Caco-2 (cell line): ENCODE measurements around the gene WWC2. TPM values are rescaled to one million over a fixed set of nuclear protein-coding genes. Genes with fewer than 3 reads are reported as not detected.
A peak's percentile ranks its signal among the peaks of the same experiment; 100 is the strongest.

ENCODE experiments used
- BruUV-seq: library from RNA; stranded (reverse); fragments of 400-500 nt; replicated peaks from 2 replicates; lab custom pipeline; 2021; lab: Mats Ljungman, UMichigan
- CTCF ChIA-PET: fragments of 300-600 bp; sonication (Branson Sonifier 250); formaldehyde crosslinking; loops from one replicate; lab custom pipeline; 2022; ENCODE audit warnings: antibody characterized with exemption; lab: Charles Lee
- POLR2A ChIA-PET: fragments of 300-600 bp; sonication (Branson Sonifier 250); formaldehyde crosslinking; loops from one replicate; lab custom pipeline; 2022; ENCODE audit warnings: antibody characterized with exemption; lab: Charles Lee
- DNase-seq, 2 experiments: peaks; one replicate each; pipeline versions ENCODE4 v3.0.0 to v3.0.0-alpha.2; 2020 to 2022
- H3K27me3 ChIP-seq: replicated peaks from 2 replicates; pipeline ENCODE4 v1.6.0; 2011; ENCODE audit warnings: low read length; ENCODE audit not compliant: control insufficient read depth, insufficient read depth
- H3K36me3 ChIP-seq: 2 replicates; pipeline ENCODE4 v1.5.1; 2011; ENCODE audit warnings: low read length; ENCODE audit not compliant: control insufficient read depth, insufficient read depth
- H3K4me1 ChIP-seq: fragments of 250-450 bp; sonication (Bioruptor Pico); 2 replicates; pipeline ENCODE4 v1.5.1; 2020; ENCODE audit warnings: mild to moderate bottlenecking
- H3K4me3 ChIP-seq: 2 replicates; pipeline ENCODE4 v1.5.1; 2011; ENCODE audit warnings: low read depth, mild to moderate bottlenecking, control low read depth, low read length
- H3K9me3 ChIP-seq: fragments of 250-450 bp; sonication (Bioruptor Pico); 2 replicates; pipeline ENCODE4 v1.5.1; 2020; ENCODE audit warnings: mild to moderate bottlenecking, moderate library complexity
- H3K27ac Mint-ChIP-seq: one replicate; pipeline ENCODE4 v1.8.0; 2022; ENCODE audit warnings: mixed read lengths; ENCODE audit not compliant: unreplicated experiment
- H3K27me3 Mint-ChIP-seq: one replicate; pipeline ENCODE4 v1.8.0; 2022; ENCODE audit warnings: mixed read lengths; ENCODE audit not compliant: insufficient read depth, unreplicated experiment
- H3K36me3 Mint-ChIP-seq: one replicate; pipeline ENCODE4 v1.8.0; 2022; ENCODE audit warnings: mild to moderate bottlenecking, mixed read lengths; ENCODE audit not compliant: insufficient read depth, unreplicated experiment
- H3K4me1 Mint-ChIP-seq: one replicate; pipeline ENCODE4 v1.8.0; 2022; ENCODE audit warnings: low read depth, mixed read lengths; ENCODE audit not compliant: unreplicated experiment
- H3K4me3 Mint-ChIP-seq: one replicate; pipeline ENCODE4 v1.8.0; 2022; ENCODE audit warnings: mild to moderate bottlenecking, moderate library complexity, mixed read lengths; ENCODE audit not compliant: unreplicated experiment
- H3K9me3 Mint-ChIP-seq: one replicate; pipeline ENCODE4 v1.8.0; 2022; ENCODE audit warnings: mixed read lengths; ENCODE audit not compliant: unreplicated experiment
- intact Hi-C: fragments of 100-400 bp; cut with micrococcal nuclease; formaldehyde crosslinking; loops from one replicate; pipeline ENCODE4 v1.10.0; 2022; ENCODE audit not compliant: unreplicated experiment
- total RNA-seq: library from RNA; stranded (reverse); gene quantifications from 2 replicates; pipeline ENCODE4 v1.2.3, GENCODE V29; 2022
- TF ChIP-seq, protein P1 (sequence below), 2 experiments: fragments of 200-600 bp in 1 of 2; IDR thresholded peaks; 1 replicate in 1 of 2; 2 replicates in 1 of 2; pipeline versions ENCODE4 v1.5.1 to v1.8.0; 2011 to 2022; ENCODE audit warnings: antibody characterized with exemption in 1 of 2, control low read depth in 1 of 2, inconsistent platforms in 1 of 2, low read depth in 1 of 2, low read length in 1 of 2, mild to moderate bottlenecking in 1 of 2, moderate library complexity in 1 of 2; ENCODE audit not compliant: insufficient read depth in 1 of 2, severe bottlenecking in 1 of 2, unreplicated experiment in 1 of 2

The WWC2 gene
- total RNA-seq, 1 experiment from 2014 or later, result 126 TPM

DNA sequence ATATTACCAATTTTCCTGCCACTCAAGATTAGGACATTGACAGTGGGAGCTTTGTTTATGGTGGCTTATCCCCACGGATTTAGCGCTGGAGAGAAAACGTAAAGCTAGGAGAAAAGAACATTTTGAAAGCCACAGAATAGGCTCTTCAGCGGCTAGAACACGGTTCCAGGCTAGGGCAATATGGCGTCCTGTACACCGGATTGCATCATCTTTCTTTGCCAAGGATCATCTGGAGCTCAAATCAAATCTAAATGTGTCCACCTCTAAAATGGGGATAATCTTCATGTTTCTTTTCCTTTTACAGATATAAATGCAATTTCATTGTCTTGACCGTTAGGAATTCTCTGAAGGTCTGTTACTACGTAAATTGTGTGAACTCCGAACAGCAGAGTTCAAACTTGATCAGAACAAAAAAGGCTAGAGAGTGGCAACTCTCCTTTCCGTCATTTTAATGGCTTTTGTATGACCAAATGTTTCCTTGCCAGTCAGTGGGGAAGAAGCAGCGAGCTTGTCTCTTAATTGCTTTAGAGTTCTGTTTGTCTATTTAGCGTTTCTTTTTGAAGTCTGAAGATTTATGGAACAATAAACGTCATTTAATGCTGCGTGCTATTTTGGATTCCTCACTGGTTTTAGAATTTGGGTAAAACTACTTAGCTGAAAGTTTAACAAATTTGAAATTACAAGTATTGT, 2.6 kb upstream of the WWC2 start:
- CTCF ChIA-PET, result interaction anchor here (0.6 to 1.6 kb wide), 2 partner anchors 16 to 87 kb away, joined by 3 read pairs; no protein-coding TSS in a partner anchor
- Mint-ChIP-seq H3K9me3 (no peaks in the 10 kb centered on the region), H3K27me3 (no peaks in the 10 kb centered on the region), H3K36me3 (peaks cover 18% of the 10 kb centered on the region), H3K4me3 (peak overlapping the region; percentile 83), H3K4me1 (peaks cover 23% of the 10 kb centered on the region), H3K27ac (no peak overlapping the region)
- Histone ChIP-seq H3K36me3 (no peaks in the 10 kb centered on the region), H3K4me1 (peaks cover 27% of the 10 kb centered on the region), H3K27me3 (no peaks in the 10 kb centered on the region), H3K4me3 (no peak overlapping the region), H3K9me3 (no peaks in the 10 kb centered on the region)
- intact Hi-C loops, result loop anchor here (5.0 to 10.0 kb wide), 2 partner anchors 146 to 348 kb away; partner anchors contain the start of gene CDKN2AIP
- no peak for DNase-seq
- TF ChIP-seq, protein P1, sequence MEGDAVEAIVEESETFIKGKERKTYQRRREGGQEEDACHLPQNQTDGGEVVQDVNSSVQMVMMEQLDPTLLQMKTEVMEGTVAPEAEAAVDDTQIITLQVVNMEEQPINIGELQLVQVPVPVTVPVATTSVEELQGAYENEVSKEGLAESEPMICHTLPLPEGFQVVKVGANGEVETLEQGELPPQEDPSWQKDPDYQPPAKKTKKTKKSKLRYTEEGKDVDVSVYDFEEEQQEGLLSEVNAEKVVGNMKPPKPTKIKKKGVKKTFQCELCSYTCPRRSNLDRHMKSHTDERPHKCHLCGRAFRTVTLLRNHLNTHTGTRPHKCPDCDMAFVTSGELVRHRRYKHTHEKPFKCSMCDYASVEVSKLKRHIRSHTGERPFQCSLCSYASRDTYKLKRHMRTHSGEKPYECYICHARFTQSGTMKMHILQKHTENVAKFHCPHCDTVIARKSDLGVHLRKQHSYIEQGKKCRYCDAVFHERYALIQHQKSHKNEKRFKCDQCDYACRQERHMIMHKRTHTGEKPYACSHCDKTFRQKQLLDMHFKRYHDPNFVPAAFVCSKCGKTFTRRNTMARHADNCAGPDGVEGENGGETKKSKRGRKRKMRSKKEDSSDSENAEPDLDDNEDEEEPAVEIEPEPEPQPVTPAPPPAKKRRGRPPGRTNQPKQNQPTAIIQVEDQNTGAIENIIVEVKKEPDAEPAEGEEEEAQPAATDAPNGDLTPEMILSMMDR (IDR thresholded peaks at IDR 0.05; ENCODE audit: insufficient read depth in 1 of 2, low read depth in 1 of 2, low read length in 1 of 2, severe bottlenecking in 1 of 2, unreplicated experiment in 1 of 2), result no peak
- no TSS peak for BruUV-seq
- POLR2A ChIA-PET, result interaction anchor here (1.1 kb wide), 1 partner anchor 16 kb away, joined by 4 read pairs; no protein-coding TSS in a partner anchor

DNA sequence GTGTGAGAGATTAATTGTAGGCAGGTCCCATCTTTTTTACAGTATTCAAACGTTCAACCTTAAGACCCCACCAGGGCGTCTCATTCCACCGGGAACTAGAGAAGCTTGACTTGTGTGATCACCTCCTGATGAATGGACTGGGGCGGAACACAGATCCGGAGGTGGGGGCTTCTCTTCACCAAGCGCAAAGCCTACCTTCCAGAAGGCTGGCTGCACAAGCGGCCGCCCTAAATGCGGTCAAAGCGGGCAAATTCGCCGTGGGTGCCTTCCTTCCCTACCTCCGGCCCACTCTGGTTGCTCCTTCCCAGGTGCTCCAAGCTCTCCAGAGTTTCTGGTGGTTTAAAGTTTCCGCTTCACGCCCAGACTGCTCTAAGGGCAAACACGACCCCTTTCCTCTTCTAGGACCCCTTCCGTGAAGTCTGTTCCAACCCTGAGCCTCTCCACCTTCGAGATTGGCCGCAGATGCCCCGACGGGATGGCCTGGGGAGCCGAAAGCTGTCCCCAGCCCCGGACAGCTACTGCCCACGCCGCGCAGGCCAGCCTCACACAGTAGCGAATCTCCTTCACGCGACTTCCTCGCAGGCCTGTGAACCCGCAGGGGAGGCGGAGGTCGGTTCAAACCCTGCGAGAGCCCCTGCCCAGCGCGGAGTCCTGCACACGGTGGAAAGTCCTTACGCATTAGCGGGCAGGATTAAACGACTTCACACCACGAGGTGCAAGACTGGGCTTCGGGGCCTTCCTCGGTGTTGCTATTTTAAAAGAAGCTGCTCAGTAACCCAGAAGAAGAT, 1.6 kb upstream of the WWC2 start:
- TF ChIP-seq, protein P1 (IDR thresholded peaks at IDR 0.05; ENCODE audit: insufficient read depth in 1 of 2, low read depth in 1 of 2, low read length in 1 of 2, severe bottlenecking in 1 of 2, unreplicated experiment in 1 of 2), result no peak
- peak overlapping the region; percentile 83 for H3K4me3 Mint-ChIP-seq
- no peaks in the 10 kb centered on the region for H3K9me3 Mint-ChIP-seq
- peaks cover 18% of the 10 kb centered on the region for H3K36me3 Mint-ChIP-seq
- no peaks in the 10 kb centered on the region for H3K27me3 Mint-ChIP-seq
- H3K4me1 ChIP-seq, result peaks cover 37% of the 10 kb centered on the region
- no peak for DNase-seq
- no peaks in the 10 kb centered on the region for H3K27me3 ChIP-seq
- peaks cover 33% of the 10 kb centered on the region for H3K4me1 Mint-ChIP-seq
- no peaks in the 10 kb centered on the region for H3K36me3 ChIP-seq
- no peaks in the 10 kb centered on the region for H3K9me3 ChIP-seq
- no TSS peak for BruUV-seq
- peak overlapping the region; percentile 92 for H3K27ac Mint-ChIP-seq
- ChIA-PET POLR2A (interaction anchor here (0.8 to 1.8 kb wide), 2 partner anchors 17 to 192 kb away, joined by 5 to 19 read pairs; no protein-coding TSS in a partner anchor), CTCF (interaction anchor here (0.6 to 3.1 kb wide), 5 partner anchors 13 to 86 kb away, joined by 3 to 14 read pairs (median 4); no protein-coding TSS in a partner anchor)
- intact Hi-C loops, result loop anchor here (5.0 to 10.0 kb wide), 2 partner anchors 145 to 347 kb away; partner anchors contain the start of gene CDKN2AIP
- peak overlapping the region; percentile 82 for H3K4me3 ChIP-seq
